Breast epithelium (tissue), 3 donors: ENCODE results near the gene IPO13.

ENCODE experiments used
- POLR2AphosphoS5 ChIP-seq, 3 donors: sonication (generic); formaldehyde crosslinking; IDR thresholded peaks; one replicate each; pipeline ENCODE4 v1.6.1; 2017; ENCODE audit warnings: antibody characterized with exemption in 3 of 3
- TF ChIP-seq, protein P1 (sequence below), 3 donors: fragments of 450-650 bp; IDR thresholded peaks; one replicate each; pipeline ENCODE4 v1.5.1; 2016 to 2017; ENCODE audit warnings: antibody characterized with exemption in 3 of 3, mild to moderate bottlenecking in 3 of 3, moderate library complexity in 3 of 3

DNA sequence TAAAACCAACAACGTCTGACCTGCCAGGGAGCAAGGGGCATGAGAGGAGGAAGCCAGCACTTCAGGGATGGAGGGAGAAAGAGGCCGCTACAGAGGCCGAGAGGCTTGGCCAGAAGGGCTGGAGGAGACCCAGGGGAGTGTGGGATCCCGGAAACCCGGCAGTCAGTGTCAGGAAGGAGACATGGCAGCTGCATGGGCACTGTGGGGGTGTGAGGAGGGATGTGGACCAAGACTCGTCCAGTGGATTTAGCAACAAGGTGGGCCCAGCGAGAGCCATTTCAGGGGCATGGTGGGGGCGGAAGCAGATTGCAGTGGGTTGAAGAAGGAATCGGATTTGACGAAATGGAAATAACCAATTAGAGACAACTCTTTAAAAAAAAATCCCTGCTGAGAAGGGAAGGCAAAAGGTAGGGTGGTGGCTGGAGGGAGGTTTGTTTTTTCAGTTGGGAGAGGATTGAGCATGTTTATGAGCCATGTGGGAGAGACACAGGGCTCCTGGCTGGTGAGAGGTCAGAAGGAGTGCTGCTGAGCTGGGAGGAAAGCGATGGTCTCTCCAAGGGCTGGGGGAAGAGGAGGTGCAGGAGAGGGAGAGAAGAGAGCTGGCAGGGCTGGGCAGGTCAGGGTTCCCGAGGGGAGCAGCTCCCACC is 36.6 kb downstream of the IPO13 start:
- TF ChIP-seq, protein P1, sequence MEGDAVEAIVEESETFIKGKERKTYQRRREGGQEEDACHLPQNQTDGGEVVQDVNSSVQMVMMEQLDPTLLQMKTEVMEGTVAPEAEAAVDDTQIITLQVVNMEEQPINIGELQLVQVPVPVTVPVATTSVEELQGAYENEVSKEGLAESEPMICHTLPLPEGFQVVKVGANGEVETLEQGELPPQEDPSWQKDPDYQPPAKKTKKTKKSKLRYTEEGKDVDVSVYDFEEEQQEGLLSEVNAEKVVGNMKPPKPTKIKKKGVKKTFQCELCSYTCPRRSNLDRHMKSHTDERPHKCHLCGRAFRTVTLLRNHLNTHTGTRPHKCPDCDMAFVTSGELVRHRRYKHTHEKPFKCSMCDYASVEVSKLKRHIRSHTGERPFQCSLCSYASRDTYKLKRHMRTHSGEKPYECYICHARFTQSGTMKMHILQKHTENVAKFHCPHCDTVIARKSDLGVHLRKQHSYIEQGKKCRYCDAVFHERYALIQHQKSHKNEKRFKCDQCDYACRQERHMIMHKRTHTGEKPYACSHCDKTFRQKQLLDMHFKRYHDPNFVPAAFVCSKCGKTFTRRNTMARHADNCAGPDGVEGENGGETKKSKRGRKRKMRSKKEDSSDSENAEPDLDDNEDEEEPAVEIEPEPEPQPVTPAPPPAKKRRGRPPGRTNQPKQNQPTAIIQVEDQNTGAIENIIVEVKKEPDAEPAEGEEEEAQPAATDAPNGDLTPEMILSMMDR (IDR thresholded peaks at IDR 0.05), result no peak
- TF ChIP-seq POLR2AphosphoS5 (IDR thresholded peaks at IDR 0.05), result no peak
